H1 (cell line): ENCODE data around the gene ASB1. TPM values are rescaled to one million over a fixed set of nuclear protein-coding genes. Genes with fewer than 3 reads are reported as not detected.

Experiments
- CTCF ChIA-PET: fragments of 300-600 bp; sonication (Branson Sonifier 250); formaldehyde crosslinking; loops from one replicate; lab custom pipeline; 2021; ENCODE audit not compliant: partially characterized antibody; lab: Charles Lee
- POLR2A ChIA-PET: fragments of 300-600 bp; sonication (Branson Sonifier 250); formaldehyde crosslinking; loops from one replicate; lab custom pipeline; 2021; ENCODE audit warnings: inconsistent platforms; ENCODE audit not compliant: partially characterized antibody; lab: Charles Lee
- DNase-seq, 2 experiments: peaks; one replicate each; pipeline versions ENCODE4 v3.0.0 to v3.0.0-alpha.2; 2010 to 2022; ENCODE audit warnings: low spot score in 2 of 2, low read depth in 1 of 2, mixed read lengths in 1 of 2
- FAIRE-seq: peaks from 2 replicates; lab custom pipeline; 2011; peaks lifted over from hg19 to GRCh38; lab: Jason Lieb, UNC
- H2AFZ ChIP-seq: 2 replicates; pipeline ENCODE4 v1.8.1; 2012; ENCODE audit warnings: low read length, inconsistent platforms
- H2AK5ac ChIP-seq: 2 replicates; pipeline ENCODE4 v1.6.1; 2013; ENCODE audit warnings: low read depth, low read length
- H2BK120ac ChIP-seq: replicated peaks from 2 replicates; pipeline ENCODE3; 2013; ENCODE audit warnings: low read depth, low read length, inconsistent platforms
- H2BK12ac ChIP-seq: 2 replicates; pipeline ENCODE4 v1.6.1; 2013; ENCODE audit warnings: low read depth, low read length
- H2BK15ac ChIP-seq: 2 replicates; pipeline ENCODE4 v1.6.1; 2013; ENCODE audit warnings: low read length
- H2BK20ac ChIP-seq: 2 replicates; pipeline ENCODE4 v1.6.1; 2013; ENCODE audit warnings: low read length
- H2BK5ac ChIP-seq: 2 replicates; pipeline ENCODE4 v1.6.1; 2013; ENCODE audit warnings: low read depth, low read length
- H3K14ac ChIP-seq: 2 replicates; pipeline ENCODE4 v1.6.1; 2013; ENCODE audit warnings: inconsistent platforms; ENCODE audit not compliant: insufficient read length
- H3K18ac ChIP-seq: 2 replicates; pipeline ENCODE4 v1.6.1; 2013; ENCODE audit warnings: low read length; ENCODE audit errors: extremely low read depth
- H3K23ac ChIP-seq: 2 replicates; pipeline ENCODE4 v1.6.1; 2013; ENCODE audit warnings: inconsistent platforms; ENCODE audit not compliant: insufficient read length
- H3K23me2 ChIP-seq: 2 replicates; pipeline ENCODE4 v1.6.1; 2013; ENCODE audit warnings: low read depth, low read length
- H3K27ac ChIP-seq: 2 replicates; pipeline ENCODE4 v1.6.1; 2011; ENCODE audit warnings: low read depth, low read length, inconsistent platforms
- H3K27me3 ChIP-seq, 4 experiments: replicated peaks in 1 of 4; 1 replicate in 1 of 4; 2 replicates in 3 of 4; pipeline versions ENCODE4 v1.6.1 to v1.8.1; 2011 to 2013; ENCODE audit warnings: low read length in 3 of 4, mild to moderate bottlenecking in 3 of 4, inconsistent platforms in 2 of 4, mixed read lengths in 2 of 4, moderate library complexity in 1 of 4; ENCODE audit not compliant: control insufficient read depth in 3 of 4, insufficient read depth in 3 of 4; ENCODE audit errors: extremely low read depth in 1 of 4
- H3K36me3 ChIP-seq, 4 experiments: 2 replicates each; pipeline versions ENCODE4 v1.6.1 to v1.8.1; 2011 to 2013; ENCODE audit warnings: mild to moderate bottlenecking in 4 of 4, low read length in 3 of 4, moderate library complexity in 2 of 4, control low read depth in 1 of 4, inconsistent platforms in 1 of 4; ENCODE audit not compliant: insufficient read depth in 4 of 4, control insufficient read depth in 2 of 4
- H3K4ac ChIP-seq: replicated peaks from 2 replicates; pipeline ENCODE3; 2013; ENCODE audit warnings: low read length, low read depth, mixed read lengths, inconsistent platforms; ENCODE audit not compliant: insufficient read length
- H3K4me1 ChIP-seq, 4 experiments: replicated peaks in 1 of 4; 1 replicate in 1 of 4; 2 replicates in 3 of 4; pipeline versions ENCODE4 v1.6.1 to v1.8.1; 2011 to 2013; ENCODE audit warnings: low read length in 3 of 4, inconsistent platforms in 2 of 4, mixed read lengths in 1 of 4; ENCODE audit not compliant: insufficient read depth in 4 of 4, control insufficient read depth in 3 of 4
- H3K4me2 ChIP-seq, 2 experiments: 2 replicates each; pipeline versions ENCODE4 v1.6.1 to v1.8.1; 2011 to 2013; ENCODE audit warnings: low read depth in 2 of 2, low read length in 2 of 2, control low read depth in 1 of 2, inconsistent platforms in 1 of 2, mild to moderate bottlenecking in 1 of 2; ENCODE audit not compliant: insufficient read depth in 1 of 2
- H3K4me3 ChIP-seq, 4 experiments: fragments of 200-600, 300-600 bp in 1 of 4; sonication (generic), shearing (Covaris generic), sonication (Bioruptor Twin) in 1 of 4; 2 replicates each; pipeline versions ENCODE4 v1.5.1 to v1.8.1; 2011 to 2016; ENCODE audit warnings: low read length in 4 of 4, low read depth in 3 of 4, control low read depth in 2 of 4, inconsistent platforms in 2 of 4, mild to moderate bottlenecking in 2 of 4, mixed read lengths in 1 of 4, moderate library complexity in 1 of 4; ENCODE audit not compliant: insufficient read depth in 2 of 4; ENCODE audit errors: extremely low read depth in 1 of 4
- H3K56ac ChIP-seq: replicated peaks from 2 replicates; pipeline ENCODE3; 2013; ENCODE audit warnings: low read depth, mild to moderate bottlenecking, mixed read lengths, low read length, inconsistent platforms; ENCODE audit not compliant: insufficient read length
- H3K79me1 ChIP-seq: 2 replicates; pipeline ENCODE4 v1.6.1; 2013; ENCODE audit warnings: low read depth, low read length, control low read depth
- H3K79me2 ChIP-seq, 2 experiments: 2 replicates each; pipeline versions ENCODE4 v1.6.1 to v1.8.1; 2012 to 2013; ENCODE audit warnings: low read length in 2 of 2, mild to moderate bottlenecking in 2 of 2, inconsistent platforms in 1 of 2; ENCODE audit not compliant: insufficient read depth in 2 of 2, control insufficient read depth in 1 of 2
- H3K9ac ChIP-seq, 4 experiments: replicated peaks in 1 of 4; 1 replicate in 1 of 4; 2 replicates in 3 of 4; pipeline versions ENCODE4 v1.6.1 to v1.8.1; 2011 to 2013; ENCODE audit warnings: low read depth in 3 of 4, low read length in 3 of 4, control low read depth in 2 of 4, mild to moderate bottlenecking in 2 of 4, moderate library complexity in 2 of 4, inconsistent platforms in 1 of 4; ENCODE audit errors: extremely low read depth in 1 of 4
- H3K9me3 ChIP-seq, 2 experiments: 2 replicates each; pipeline versions ENCODE4 v1.6.1 to v1.8.1; 2012 to 2013; ENCODE audit warnings: mild to moderate bottlenecking in 2 of 2, moderate library complexity in 2 of 2, control low read depth in 1 of 2, inconsistent platforms in 1 of 2, low read depth in 1 of 2, low read length in 1 of 2, mixed read lengths in 1 of 2; ENCODE audit not compliant: insufficient read depth in 2 of 2
- H4K20me1 ChIP-seq, 2 experiments: replicated peaks in 1 of 2; 2 replicates each; pipeline versions ENCODE3 to v1.8.1; 2011 to 2013; ENCODE audit warnings: inconsistent platforms in 2 of 2, low read length in 2 of 2, mild to moderate bottlenecking in 1 of 2; ENCODE audit not compliant: insufficient read depth in 2 of 2, control insufficient read depth in 1 of 2
- H4K5ac ChIP-seq: 2 replicates; pipeline ENCODE4 v1.6.1; 2013; ENCODE audit warnings: low read length, low read depth, mixed read lengths, inconsistent platforms; ENCODE audit not compliant: insufficient read length
- H4K8ac ChIP-seq: 2 replicates; pipeline ENCODE4 v1.8.0; 2013; ENCODE audit warnings: mild to moderate bottlenecking, moderate library complexity, low read length, inconsistent platforms; ENCODE audit not compliant: insufficient read depth; ENCODE audit errors: extremely low read depth
- H4K91ac ChIP-seq: replicated peaks from 2 replicates; pipeline ENCODE3; 2013; ENCODE audit warnings: low read length, mixed read lengths, inconsistent platforms; ENCODE audit not compliant: insufficient read length
- ASH2L ChIP-seq: fragments of 200-600, 300-600 bp; sonication (generic); IDR thresholded peaks from one replicate; pipeline ENCODE4 v1.7.1; 2017; ENCODE audit warnings: low read length
- GTF2F1 ChIP-seq: IDR thresholded peaks from 2 replicates; pipeline ENCODE4 v1.6.1; 2012; ENCODE audit warnings: low read depth, low read length, improper control_type of control experiment, borderline replicate concordance
- WGBS, 2 experiments: shearing (Covaris generic) in 1 of 2; methylation state at CpG; one replicate each; pipeline versions ENCODE4 v1.1.6 to v1.1.7; 2013 to 2015; ENCODE audit warnings: low lambda C conversion rate in 2 of 2, mixed read lengths in 2 of 2, inconsistent platforms in 1 of 2, low coverage in 1 of 2, missing lambda C conversion rate in 1 of 2; ENCODE audit not compliant: insufficient replicate concordance in 2 of 2, insufficient coverage in 1 of 2, insufficient read length in 1 of 2; ENCODE audit errors: extremely low coverage in 1 of 2, missing lambda C conversion rate in 1 of 2; 5-methylcytosine and 5-hydroxymethylcytosine counted together
- polyA plus RNA-seq, 7 experiments: library from polyadenylated mRNA; depleted of rRNA in 3 of 7; stranded (reverse) in 5 of 7; unstranded in 2 of 7; fragments of >200 nt in 5 of 7; fragments of 200-250 nt in 2 of 7; gene quantifications; 1 replicate in 5 of 7; 2 replicates in 1 of 7; 4 replicates in 1 of 7; pipeline versions ENCODE4 v1.2.1 to v1.2.3, GENCODE V29; 2011 to 2013; ENCODE audit warnings: missing spikeins in 2 of 7, mixed read lengths in 2 of 7
- total RNA-seq: library from RNA; stranded (reverse); fragmentation: NEBNext Ultra II Directional; extraction: Animal tissue kit (Norgen Biotek cat#: 25700); gene quantifications from 2 replicates; pipeline ENCODE4 v1.2.1, GENCODE V29; 2021

Gene ASB1
- total and polyA plus RNA-seq, 2 of the 8 experiments (the other 6 are each of a cell fraction or from before 2014, with no cell fraction given), result 24.1 to 36.0 TPM

GRCh38 chr2:238403632-238404405 is 22.9 kb upstream of the ASB1 start:
- WGBS, 2 experiments, result 90% methylated on average over 21 of the region's 21 CpGs; no CpG with 5 or more reads in 1 of the 2 experiments
- H3K18ac ChIP-seq, result no peak overlapping the region
- ChIA-PET POLR2A (no interaction called here), CTCF (interaction anchor here (0.6 to 2.9 kb wide), 2 partner anchors 36 to 976 kb away, joined by 3 to 11 read pairs; no protein-coding TSS in a partner anchor)
- DNase-seq (no peak), FAIRE-seq (no peak)
- no peak overlapping the region for H2BK120ac ChIP-seq
- H3K4me2 ChIP-seq, result no peak overlapping the region
- H3K56ac ChIP-seq, result no peak overlapping the region
- peaks cover 4% of the 10 kb centered on the region; the same call in 1 of the 2 replicates for H3K79me1 ChIP-seq
- no peak overlapping the region for H3K23ac ChIP-seq
- peaks cover 0 to 7% (median 3%) of the 10 kb centered on the region in 4 experiments; a peak in 5 of 7 replicates for H3K4me1 ChIP-seq
- H4K91ac ChIP-seq, result no peak overlapping the region
- no peaks in the 10 kb centered on the region for H3K23me2 ChIP-seq
- no peak overlapping the region for H2BK15ac ChIP-seq
- no peaks in the 10 kb centered on the region for H3K27me3 ChIP-seq
- H3K27ac ChIP-seq, result no peak overlapping the region
- no peak overlapping the region for H2BK5ac ChIP-seq
- H3K4ac ChIP-seq, result no peak overlapping the region
- H3K4me3 ChIP-seq, result no peak overlapping the region
- H2BK12ac ChIP-seq, result no peak overlapping the region
- H4K5ac ChIP-seq, result no peak overlapping the region
- no peaks in the 10 kb centered on the region for H4K20me1 ChIP-seq
- no peak overlapping the region for H4K8ac ChIP-seq
- no peaks in the 10 kb centered on the region for H3K36me3 ChIP-seq
- H3K79me2 ChIP-seq, result no peaks in the 10 kb centered on the region
- H2AFZ ChIP-seq, result no peak overlapping the region
- H3K14ac ChIP-seq, result no peak overlapping the region
- H2AK5ac ChIP-seq, result no peak overlapping the region
- TF ChIP-seq GTF2F1 (no peak), ASH2L (no peak)
- H3K9ac ChIP-seq, result no peak overlapping the region
- no peak overlapping the region for H2BK20ac ChIP-seq
- H3K9me3 ChIP-seq, result no peaks in the 10 kb centered on the region
